Measurements from ENCODE around the gene SPINT4. TPM values are rescaled to one million over a fixed set of nuclear protein-coding genes. Genes with fewer than 3 reads are reported as not detected.

Gene SPINT4
- total RNA-seq, 2 experiments from 2014 or later: not detected

- BruUV-seq (replicated peaks): no TSS peak
- ChIA-PET POLR2A (no interaction called here), CTCF (ENCODE audit: unreplicated experiment) (no interaction called here)
- no peaks in the 10 kb centered on the region for H4K20me1 ChIP-seq (ENCODE audit: insufficient read depth, low read length)
- DNase-seq (ENCODE audit: low spot score): no peak
- no peaks in the 10 kb centered on the region for H3K79me2 ChIP-seq (ENCODE audit: insufficient read depth, low read depth, low read length)
- H3K9me2 ChIP-seq (ENCODE audit: insufficient read depth, low read length): no peaks in the 10 kb centered on the region
- H3K4me3 ChIP-seq (ENCODE audit: low read depth, low read length, poor library complexity, severe bottlenecking): no peak overlapping the region
- no peak overlapping the region for H3K4me2 ChIP-seq (ENCODE audit: low read length)
- no peaks in the 10 kb centered on the region for H3K4me1 ChIP-seq (ENCODE audit: insufficient read depth, low read length, poor library complexity, severe bottlenecking)
- no peaks in the 10 kb centered on the region for H3K36me3 ChIP-seq (ENCODE audit: insufficient read depth, low read length)
- H3K27ac ChIP-seq (ENCODE audit: low read depth, low read length, poor library complexity, severe bottlenecking): no peak overlapping the region
- intact Hi-C loops (cut with micrococcal nuclease; ENCODE audit: unreplicated experiment): no loop called here
- no peak overlapping the region for H2AFZ ChIP-seq (ENCODE audit: low read length)
- no peaks in the 10 kb centered on the region for H3K9me3 ChIP-seq (ENCODE audit: low read length)
- TF ChIP-seq EZH2phosphoT487 (IDR thresholded peaks at IDR 0.05; ENCODE audit: borderline replicate concordance, low read depth, low read length) (no peak), CTCF (conservative IDR thresholded peaks at IDR 0.05; ENCODE audit: low read length) (no peak)
Measured at GRCh38 chr20:45701104-45701503, 21.0 kb upstream of the SPINT4 start.

DNA sequence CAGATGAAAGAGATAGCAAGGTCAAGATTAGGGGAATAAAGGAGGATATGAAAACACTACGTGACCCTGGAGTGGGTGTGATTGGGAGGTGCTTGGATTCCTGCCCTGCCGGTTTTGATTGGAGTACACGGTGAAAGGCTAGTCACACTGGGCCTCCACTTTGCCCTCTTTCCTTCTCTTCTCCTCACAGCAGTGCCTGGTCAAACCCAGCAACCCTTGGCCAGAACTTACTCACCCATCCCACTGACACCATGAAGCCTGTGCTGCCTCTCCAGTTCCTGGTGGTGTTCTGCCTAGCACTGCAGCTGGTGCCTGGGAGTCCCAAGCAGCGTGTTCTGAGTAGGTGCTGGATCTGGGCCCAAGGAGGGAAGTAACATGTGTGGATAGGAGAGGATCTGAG is 20.3 kb upstream of the SPINT4 start, which contains the start of gene WFDC13:
WFDC13 (plus strand) TSS at position 166 of the 400 bp plus-strand sequence; CDS start at position 252, 86 bp downstream.
- Histone ChIP-seq H3K27ac (ENCODE audit: low read depth, low read length, poor library complexity, severe bottlenecking) (no peak within 1 kb of the TSS), H3K9me2 (ENCODE audit: insufficient read depth, low read length) (no peaks in the 10 kb centered on the region)
- POLR2A ChIA-PET: interaction anchor here (0.6 kb wide), 1 partner anchor 50 kb away, joined by 3 read pairs; no protein-coding TSS in a partner anchor

More for the DNA sequence above, 20.3 kb upstream of the SPINT4 start, which contains the start of gene WFDC13:
- H3K4me3 ChIP-seq (ENCODE audit: low read depth, low read length, poor library complexity, severe bottlenecking): no peak within 1 kb of the TSS
- CTCF ChIA-PET (ENCODE audit: unreplicated experiment): no interaction called here
- no peaks in the 10 kb centered on the region for H3K79me2 ChIP-seq (ENCODE audit: insufficient read depth, low read depth, low read length)
- H3K4me2 ChIP-seq (ENCODE audit: low read length): no peak within 1 kb of the TSS
- H3K36me3 ChIP-seq (ENCODE audit: insufficient read depth, low read length): no peaks in the 10 kb centered on the region
- no peaks in the 10 kb centered on the region for H3K4me1 ChIP-seq (ENCODE audit: insufficient read depth, low read length, poor library complexity, severe bottlenecking)
- H3K9me3 ChIP-seq (ENCODE audit: low read length): no peaks in the 10 kb centered on the region
- H4K20me1 ChIP-seq (ENCODE audit: insufficient read depth, low read length): no peaks in the 10 kb centered on the region
- no peak within 1 kb of the TSS for H2AFZ ChIP-seq (ENCODE audit: low read length)
- intact Hi-C loops (cut with micrococcal nuclease; ENCODE audit: unreplicated experiment): no loop called here
- no peak for DNase-seq (ENCODE audit: low spot score)
- TF ChIP-seq EZH2phosphoT487 (IDR thresholded peaks at IDR 0.05; ENCODE audit: borderline replicate concordance, low read depth, low read length) (no peak), CTCF (conservative IDR thresholded peaks at IDR 0.05; ENCODE audit: low read length) (no peak)
- BruUV-seq (replicated peaks): no TSS peak

Measured in OCI-LY7 (cell line).